SHP77 treated with DMSO at 0.1 percent for 48 hours (cell line): ENCODE data around the gene RET.
"Not testable (repeated sequence)": the region's sequence is repeated elsewhere in the genome, so short reads cannot be mapped to it uniquely, and the experiment has no call there.

Experiments
- DNase-seq: peaks from one replicate; lab custom pipeline; 2025; lab: John Stamatoyannopoulos, UW

The RET gene

DNA sequence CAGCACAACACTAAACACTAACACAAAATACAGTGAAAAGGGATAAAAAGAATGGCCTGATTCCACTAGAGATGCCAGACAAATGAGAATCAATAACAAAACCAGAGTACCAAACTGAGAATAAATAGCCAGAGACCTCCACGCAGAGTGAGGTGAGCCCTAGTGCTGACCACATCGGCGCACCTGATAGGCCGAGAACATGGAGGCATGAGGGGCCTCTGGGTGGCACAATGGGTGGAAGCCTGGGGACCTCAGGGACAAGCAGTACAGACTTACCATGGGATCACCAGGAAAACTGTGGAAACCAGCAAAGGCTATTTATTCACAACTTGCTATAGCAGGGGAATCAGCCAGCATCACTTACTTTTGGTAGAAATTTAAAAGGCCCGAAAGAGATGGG, 59.6 kb downstream of the RET start:
- DNase-seq: no peak

DNA sequence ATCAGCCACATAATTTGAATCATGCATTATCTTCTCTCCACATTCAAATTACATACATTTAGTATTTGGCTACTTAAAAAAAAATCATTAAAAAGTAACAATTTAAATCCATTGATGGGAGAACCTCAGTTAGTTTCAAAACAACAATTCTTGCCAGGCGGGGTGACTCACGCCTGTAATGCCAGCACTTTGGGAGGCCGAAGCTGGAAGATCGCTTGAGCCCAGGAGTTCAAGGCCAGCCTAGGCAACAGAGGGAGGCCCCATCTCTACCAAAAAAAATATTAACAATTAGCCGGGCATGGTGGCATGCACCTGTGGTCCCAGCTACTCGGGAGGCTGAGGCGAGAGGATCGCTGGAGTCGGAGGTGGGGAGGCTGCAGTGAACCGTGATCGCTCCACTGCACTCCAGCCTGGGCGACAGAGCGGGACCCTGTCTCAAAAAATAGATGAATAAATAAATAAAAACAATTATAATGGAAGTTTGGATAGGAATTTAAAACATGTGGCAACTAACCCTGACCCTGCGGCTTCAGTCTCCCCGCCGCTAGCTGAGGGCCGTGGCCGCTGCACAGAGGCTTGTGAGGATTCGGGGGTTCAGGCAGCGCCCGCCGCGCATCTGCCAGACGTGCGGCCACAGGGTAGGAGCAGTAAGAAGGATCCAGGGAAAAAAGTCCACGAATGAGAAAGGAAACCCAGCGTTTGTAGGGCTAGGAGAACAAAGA, 60.3 kb downstream of the RET start:
- DNase-seq: no peak

DNA sequence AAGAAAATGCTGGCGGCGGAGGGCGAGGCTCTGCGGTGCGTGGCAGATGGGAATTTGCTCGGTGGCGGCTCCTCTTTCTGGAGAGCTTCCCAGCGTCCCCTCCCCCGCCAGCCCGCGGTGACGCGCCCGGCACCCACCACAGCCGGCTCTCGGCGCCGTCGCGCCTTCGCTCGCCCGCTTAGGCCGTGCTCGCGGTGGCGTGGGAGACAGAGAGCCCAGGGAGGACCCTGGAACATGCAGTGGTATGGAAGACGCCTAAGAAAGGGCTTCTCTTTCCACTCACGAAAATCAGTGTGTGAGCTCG, 60.8 kb downstream of the RET start:
- DNase-seq: no peak

DNA sequence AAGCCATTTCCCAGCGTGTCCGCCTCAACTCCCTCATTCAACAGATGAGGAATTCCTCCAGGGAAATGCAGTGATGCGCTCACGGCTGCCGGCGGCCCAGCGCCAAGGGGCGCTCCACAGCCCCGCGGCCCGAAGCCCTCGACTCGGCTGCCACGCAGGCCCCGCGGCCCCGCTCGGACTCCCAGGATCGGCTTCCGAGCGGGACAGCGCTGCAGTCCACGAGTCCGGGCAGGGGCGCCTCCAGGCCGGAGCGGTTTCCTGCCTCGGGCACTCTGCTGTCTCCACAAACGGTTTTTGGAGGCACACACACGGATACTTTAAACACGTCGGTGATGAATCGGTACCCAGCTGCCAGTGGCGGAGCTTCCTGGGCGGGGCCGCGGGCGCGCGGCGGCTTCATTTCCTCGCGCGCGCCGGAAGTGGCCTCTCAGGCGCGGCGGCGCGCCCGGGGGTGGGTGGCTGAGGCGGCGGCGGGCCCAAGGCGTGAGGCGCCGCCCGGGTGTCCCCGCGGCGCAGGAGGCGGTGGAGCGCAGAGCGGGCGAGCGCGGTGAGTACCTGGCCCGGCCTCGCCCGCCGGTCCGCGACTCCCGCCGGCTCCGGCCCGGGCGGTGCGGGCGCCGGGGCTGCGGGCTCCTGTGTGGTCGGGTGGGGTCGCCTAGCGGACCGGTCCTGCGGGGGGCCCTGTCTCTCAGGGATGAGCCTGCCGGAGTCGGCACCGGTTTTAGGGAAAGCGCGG, 61.3 kb downstream of the RET start, which contains the start of gene CSGALNACT2:
CSGALNACT2 (plus strand) TSS at position 425 of the 736 bp plus-strand sequence. CDS start 16,705 bp downstream, outside the sequence.
- peak; percentile 61 for DNase-seq

DNA sequence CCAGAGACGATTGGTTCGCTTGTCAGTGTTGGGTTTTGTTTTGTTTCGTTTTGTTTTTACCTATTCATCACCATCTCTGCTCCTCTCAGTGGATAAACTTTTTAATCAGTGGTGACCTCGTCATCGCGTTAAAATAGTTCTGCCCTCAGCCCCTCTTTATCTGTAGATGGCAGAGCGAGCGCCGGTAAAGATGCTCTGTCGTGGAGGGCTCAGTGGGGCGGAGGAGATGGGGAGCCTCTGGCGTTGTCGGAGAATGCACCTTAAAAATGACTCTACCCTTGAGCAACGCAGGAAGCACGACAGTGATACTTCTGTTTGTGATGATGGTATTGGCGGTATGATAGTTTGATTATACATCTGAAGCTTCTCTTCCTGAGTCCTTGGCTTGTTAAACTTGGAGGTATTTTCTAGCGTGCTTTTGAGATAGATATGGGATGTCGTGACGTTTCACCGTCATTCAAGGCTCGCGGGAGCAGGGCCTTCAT, 61.9 kb downstream of the RET start:
- DNase-seq: no peak

DNA sequence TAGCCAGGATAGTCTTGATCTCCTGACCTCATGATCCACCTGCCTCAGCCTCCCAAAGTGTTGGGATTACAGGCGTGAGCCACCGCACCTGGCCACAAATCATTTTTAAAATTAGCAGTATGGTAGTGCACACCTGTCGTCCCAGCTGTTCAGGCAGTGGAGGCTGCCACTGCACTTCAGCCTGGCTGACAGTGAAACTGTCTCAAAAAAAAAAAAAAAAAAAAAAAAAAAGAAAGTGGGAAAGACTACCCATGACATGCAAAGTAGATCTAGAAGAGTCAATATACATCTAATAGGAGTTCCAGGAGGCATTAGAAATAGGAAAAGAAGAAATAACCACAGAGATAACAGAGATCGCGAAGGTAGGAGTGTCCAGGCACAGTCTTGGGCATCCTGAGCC, 64.6 kb downstream of the RET start:
- no peak for DNase-seq

DNA sequence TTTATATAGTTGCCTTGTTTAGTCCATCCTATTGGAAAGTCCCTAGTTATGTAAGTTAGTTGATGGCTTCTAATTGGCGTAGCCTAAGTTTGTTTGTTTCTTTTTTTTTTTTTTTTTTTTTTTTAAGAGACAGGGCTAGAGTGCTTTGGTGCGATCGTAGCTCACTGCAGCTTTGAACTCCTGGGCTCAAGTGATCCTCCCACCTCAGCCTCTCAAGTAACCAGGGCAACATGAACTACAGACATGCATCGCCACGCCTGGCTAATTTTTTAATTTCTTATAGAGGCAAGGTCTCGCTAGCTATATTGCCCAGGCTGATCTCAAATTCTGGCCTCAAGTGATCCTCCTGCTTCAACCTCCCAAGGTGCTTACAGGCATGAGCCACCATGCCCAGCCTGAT, 68.4 kb downstream of the RET start:
- no peak for DNase-seq

DNA sequence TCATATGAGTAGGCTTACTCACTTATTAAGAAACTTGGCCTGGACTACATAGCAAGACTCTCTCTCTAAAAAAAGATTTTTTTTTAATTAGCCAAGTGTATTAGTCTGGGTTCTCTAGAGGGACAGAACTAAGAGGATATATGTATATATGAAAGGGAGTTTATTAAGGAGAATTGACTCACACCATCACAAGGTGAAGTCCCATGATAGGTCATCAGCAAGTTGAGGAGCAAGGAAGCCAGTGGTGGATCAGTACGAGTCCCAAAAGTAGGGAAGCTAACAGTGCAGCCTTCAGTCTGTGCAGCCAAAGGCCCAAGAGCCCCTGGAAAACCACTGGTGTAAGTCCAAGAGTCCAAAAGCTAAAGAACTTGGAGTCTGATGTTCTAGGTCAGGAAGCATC, 69.1 kb downstream of the RET start:
- DNase-seq: not testable (repeated sequence)

DNA sequence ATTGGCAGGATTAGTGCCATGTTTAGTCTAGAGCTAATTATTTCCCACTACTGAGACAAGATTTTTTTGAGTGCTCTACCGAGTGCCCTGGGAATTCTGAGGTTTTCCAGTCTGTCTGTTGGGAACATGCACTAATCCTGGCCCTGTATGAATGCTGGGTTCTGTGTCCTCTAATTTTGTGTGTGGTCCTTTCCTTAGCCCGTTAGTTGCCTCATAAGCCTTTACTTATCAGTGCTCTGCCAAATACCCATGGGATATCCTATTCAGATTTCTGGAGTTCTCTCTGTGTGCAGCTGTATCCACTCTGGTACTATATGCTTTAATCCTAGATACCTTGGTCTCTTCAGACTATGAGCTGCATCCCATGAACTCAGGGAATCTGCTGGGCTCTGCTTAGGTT, 74.5 kb downstream of the RET start:
- no peak for DNase-seq

DNA sequence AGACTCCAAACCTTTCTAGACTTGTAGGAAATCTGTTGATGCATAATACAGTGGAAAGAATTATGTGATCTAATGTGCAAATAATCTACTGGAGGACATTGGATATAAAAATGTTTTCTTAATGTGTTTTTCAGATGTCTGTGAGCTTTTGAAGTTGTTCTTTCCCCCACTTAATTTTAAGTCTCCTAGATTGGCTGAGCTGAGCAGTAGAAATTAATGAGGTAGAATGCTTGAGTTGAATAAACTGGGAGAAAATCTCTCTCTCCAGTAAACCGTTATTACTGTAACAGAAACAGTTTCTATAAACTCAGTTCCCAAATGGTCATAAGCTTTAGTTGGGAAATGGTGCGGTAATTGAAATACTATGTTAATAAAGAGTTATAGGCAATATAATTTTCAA, 77.0 kb downstream of the RET start:
- DNase-seq: no peak

DNA sequence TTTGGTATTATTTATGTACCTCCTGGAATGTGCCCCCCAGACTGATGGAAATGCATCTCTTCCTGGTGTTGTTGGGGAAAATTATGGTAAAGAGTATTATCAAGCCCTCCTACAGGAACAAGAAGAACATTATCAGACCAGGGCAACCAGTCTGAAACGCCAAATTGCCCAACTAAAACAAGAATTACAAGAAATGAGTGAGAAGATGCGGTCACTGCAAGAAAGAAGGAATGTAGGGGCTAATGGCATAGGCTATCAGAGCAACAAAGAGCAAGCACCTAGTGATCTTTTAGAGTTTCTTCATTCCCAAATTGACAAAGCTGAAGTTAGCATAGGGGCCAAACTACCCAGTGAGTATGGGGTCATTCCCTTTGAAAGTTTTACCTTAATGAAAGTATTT, 78.4 kb downstream of the RET start:
- no peak for DNase-seq

DNA sequence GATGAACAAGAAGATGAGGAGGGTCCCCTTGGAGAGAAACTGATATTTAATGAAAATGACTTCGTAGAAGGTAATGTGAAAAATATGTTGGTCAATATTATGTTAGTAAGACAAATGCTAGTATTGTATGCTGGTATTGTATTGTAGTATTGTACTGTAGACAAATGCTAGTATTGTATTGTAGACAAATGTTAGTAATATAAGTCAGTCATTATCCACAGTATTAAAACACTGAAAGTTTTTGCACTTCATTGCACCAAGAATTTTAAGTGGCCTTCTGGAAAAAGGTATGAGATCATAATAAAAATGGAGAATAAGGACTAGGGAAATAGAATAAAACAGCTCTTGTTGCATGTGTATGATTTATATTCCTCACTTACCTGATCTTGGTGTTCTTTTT, 78.9 kb downstream of the RET start:
- DNase-seq: no peak

DNA sequence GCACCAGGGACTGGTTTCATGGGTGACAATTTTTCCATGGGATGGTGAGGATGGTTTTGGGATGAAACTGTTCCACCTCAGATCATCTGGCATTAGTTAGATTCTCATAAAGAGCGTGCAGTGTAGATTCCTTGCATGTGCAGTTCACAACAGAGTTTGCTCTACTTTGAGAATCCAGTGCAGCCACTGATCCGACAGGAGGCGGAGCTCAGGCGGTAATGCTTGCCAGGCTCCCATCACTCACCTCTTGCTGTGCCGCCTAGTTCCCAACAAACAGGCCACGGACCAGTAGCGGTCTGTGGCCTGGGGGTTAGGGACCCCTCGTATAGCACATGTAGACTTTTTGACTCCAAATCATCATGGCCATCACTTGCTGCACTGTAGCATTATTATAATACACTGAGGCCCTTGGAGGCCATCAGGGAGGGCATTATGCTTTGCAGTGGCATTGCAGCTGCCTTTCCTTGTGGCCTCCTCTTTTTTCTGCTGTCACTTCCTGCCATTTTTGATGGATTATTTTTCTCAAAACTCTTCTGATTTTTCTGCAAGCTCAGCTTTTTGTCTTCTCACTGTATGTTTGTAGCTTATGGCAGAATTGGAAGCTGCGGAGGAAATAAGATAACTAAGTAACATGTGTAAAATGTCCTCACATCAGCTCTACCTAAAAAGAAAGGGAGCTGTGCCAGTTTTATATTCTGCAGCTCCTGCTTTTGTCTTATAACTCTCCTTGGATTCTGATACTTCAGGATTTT, 79.9 kb downstream of the RET start:
- no peak for DNase-seq

DNA sequence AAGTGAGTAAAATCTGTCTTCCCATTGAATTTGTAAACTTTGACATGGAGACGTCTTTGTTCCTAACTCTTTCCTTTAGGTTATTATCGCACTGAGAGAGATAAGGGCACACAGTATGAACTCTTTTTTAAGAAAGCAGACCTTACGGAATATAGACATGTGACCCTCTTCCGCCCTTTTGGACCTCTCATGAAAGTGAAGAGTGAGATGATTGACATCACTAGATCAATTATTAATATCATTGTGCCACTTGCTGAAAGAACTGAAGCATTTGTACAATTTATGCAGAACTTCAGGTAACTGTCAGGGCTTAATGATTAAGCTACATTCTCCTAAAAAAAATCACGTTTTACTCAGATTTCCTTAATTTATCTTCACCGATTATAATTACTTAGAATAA, 81.8 kb downstream of the RET start:
- DNase-seq: no peak

DNA sequence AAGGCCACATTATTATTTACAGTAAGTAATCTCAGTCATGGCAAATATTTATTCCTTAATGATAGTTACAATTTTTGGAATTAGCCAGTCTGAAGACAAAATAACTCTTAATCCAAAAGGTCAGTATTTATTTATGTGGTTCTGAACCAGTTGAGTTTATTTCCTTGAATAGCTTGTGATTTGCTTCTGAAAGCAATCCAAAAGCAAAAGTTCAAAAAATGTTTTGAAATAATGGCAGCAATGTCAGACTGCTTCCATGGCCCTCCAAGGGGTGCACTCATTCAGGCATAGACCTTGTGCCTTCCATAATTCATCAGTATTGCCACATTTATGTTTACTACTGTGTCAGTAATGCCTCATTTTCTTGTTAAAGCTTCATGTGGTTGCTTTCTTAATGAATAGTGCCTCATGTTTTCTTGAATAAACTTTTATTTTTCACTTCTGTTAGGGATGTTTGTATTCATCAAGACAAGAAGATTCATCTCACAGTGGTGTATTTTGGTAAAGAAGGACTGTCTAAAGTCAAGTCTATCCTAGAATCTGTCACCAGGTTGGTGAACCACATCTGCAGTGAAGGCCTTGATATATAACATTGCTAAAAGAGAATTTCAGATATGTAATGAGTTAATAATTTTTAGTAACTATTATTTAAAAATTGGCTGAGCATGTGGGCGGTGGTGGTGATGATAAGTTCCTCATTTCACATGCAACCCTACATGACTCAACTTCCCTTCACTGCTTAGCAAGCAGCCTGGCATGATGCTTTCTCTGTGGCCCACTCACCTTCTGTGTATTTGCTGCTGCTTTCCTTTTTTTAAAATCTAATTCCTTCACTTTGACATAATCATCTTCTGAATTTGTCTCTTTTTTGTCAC, 83.4 kb downstream of the RET start:
- DNase-seq: no peak

DNA sequence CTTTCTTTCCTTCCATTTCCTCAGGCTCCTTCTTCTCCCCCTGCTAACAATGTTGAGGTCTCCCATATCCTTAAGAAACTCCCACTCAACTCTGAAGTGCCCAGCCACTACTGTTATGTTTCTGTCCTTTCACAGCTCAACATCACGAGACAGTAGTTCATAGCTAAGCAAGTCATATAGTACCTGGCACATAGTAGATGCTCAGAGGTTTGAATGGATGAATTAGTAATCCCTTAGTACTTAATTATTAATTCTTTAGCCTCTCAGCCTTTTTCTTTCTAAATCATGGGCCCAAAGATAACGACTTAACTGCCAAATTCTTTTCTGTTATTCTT, 84.0 kb downstream of the RET start:
- DNase-seq: no peak

DNA sequence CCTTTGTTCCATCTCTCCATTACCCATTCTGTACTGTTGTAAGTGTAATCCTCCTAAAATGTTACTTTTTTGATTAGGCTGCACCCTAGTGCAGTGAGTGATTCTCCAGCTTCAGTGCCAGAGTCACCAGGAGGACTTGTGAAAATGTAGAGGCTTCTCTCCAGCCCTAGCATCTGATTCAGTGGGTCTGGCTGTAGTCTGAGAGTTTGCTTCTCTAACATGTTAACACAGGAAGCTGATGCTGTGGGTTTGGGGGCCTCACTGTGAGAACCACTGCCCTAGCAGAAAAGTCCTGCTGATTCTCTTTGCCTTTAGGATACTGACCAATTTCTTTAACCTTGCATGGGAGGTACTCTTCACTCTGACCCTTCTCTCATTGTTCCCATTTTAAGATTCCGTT, 85.7 kb downstream of the RET start:
- DNase-seq: no peak

DNA sequence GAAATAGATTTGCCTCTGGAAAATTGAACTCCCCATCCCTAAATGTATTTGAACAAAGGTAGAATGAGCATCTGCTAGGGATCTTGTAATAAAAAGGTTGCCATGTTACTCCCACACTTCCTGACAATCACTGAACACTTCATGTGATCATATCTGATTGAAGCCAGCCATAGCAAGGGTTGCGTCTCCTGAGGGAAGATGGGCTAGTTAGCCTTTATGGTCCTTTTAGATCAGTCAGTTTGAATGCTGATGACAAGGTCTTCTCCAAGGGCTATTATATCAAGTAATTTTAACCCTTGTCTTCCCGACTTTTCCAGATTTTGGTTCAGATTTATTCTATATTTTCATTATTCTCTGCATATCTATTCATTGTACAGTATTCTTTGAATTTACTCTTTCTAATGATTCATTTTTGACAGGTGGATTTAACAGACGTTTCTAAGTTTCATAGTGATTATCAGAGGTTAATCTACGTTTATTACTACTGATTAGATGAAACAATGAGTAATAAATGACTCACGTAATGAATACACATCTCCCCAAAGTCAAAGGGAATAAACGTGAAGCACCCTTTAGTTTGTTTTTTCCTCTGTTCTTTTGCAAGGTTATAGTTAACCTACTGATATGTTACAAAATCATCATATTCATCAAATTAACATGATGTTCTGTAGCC, 89.5 kb downstream of the RET start:
- DNase-seq: no peak

DNA sequence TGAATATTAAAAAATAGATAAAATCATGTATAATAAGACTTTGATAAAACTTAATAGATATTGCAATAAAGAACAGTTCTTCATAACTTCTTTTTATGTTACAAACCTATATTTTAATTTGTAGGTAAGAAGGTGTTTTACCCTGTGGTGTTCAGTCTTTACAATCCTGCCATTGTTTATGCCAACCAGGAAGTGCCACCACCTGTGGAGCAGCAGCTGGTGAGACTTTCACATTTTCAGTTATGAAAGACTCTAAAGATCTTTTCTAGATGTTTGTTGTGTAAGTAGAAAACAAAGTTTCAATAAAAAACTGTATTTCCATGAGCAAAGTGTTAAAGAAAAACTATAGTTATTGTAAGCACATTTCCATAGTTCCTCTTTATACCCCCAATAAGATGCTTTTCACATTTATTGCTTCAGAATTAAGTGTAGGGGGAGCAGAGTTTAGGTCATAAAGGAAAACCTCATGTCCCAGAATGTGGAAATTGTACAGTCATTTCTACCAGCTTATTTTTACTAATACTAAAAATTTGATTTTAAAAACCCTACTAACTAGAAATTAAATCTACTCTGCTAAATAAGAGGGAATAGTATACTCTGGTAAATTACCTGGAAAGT, 90.1 kb downstream of the RET start:
- DNase-seq: no peak

DNA sequence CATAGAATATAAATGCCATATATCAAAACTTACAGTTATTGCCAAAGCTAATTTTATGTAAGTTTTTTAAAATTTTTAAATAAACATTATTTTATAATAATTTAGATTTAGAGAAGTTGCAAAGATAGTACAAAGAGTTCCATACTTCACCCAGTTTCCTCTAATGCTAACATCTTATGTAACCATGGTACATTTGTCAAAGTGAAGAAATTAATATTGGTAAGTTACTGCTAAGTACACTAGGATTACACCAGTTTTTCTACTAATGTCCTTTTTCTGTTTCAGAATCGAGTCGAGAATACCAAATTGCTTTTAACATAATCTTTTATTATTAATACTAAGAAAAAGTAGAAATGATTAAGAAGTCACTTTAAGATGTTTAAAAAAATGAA, 90.6 kb downstream of the RET start:
- DNase-seq: no peak

DNA sequence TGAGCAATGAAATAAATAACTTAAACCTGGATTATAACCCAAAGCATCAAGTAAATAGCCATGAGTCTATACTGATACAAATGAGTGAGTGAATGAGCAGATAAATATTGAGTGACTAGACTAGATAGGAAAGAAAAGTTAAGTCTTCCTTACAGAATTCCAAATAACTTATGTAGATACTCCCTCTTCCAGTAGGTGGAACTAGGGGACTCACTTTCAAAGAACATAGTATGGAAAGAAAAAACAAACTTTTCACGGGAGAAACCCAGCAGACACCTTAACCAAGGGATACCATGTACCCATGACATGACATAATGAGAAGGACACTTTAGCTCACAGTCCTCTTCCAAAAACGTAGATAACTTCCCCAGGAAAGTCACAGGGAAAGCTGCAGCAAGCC, 93.6 kb downstream of the RET start:
- no peak for DNase-seq
